Vagina (tissue), 2 donors: ENCODE data around the gene LRSAM1.

ENCODE experiments used
- POLR2AphosphoS5 ChIP-seq, 2 donors: sonication (generic); formaldehyde crosslinking; IDR thresholded peaks; one replicate each; pipeline ENCODE4 v1.9.0; 2017; ENCODE audit warnings: antibody characterized with exemption in 2 of 2, mild to moderate bottlenecking in 2 of 2, low read depth in 1 of 2; ENCODE audit not compliant: insufficient read depth in 1 of 2
- TF ChIP-seq, protein P1 (sequence below), 3 experiments: fragments of 450-650 bp in 2 of 3; fragments of 200-600 bp in 1 of 3; sonication (generic) in 1 of 3; IDR thresholded peaks; one replicate each; pipeline ENCODE4 v1.5.1; 2017 to 2019; ENCODE audit warnings: antibody characterized with exemption in 3 of 3, mild to moderate bottlenecking in 2 of 3, moderate library complexity in 2 of 3

DNA sequence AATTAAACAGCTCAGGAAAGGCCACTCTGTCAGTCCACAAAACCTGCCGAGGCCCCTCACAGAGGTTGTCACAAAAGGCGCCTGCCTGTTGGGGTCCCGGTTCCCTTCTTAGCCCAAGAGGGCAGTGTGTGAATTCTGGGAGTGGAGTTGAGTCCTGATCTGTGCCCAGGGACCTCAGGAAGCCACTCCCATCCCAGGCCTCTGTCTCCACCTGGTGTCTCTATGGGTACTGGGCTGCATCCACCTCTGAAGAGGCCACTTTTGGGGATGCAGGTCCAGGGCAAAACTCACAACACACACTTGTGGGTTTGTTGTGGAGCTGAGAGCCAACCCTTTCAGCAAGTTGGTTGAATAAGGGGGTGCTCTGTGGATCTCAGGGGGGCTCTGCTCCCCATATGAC, 86.5 kb downstream of the LRSAM1 start:
- no peak for TF ChIP-seq POLR2AphosphoS5 (IDR thresholded peaks at IDR 0.05; ENCODE audit: insufficient read depth in 1 of 2, low read depth in 1 of 2)
- TF ChIP-seq, protein P1, sequence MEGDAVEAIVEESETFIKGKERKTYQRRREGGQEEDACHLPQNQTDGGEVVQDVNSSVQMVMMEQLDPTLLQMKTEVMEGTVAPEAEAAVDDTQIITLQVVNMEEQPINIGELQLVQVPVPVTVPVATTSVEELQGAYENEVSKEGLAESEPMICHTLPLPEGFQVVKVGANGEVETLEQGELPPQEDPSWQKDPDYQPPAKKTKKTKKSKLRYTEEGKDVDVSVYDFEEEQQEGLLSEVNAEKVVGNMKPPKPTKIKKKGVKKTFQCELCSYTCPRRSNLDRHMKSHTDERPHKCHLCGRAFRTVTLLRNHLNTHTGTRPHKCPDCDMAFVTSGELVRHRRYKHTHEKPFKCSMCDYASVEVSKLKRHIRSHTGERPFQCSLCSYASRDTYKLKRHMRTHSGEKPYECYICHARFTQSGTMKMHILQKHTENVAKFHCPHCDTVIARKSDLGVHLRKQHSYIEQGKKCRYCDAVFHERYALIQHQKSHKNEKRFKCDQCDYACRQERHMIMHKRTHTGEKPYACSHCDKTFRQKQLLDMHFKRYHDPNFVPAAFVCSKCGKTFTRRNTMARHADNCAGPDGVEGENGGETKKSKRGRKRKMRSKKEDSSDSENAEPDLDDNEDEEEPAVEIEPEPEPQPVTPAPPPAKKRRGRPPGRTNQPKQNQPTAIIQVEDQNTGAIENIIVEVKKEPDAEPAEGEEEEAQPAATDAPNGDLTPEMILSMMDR (IDR thresholded peaks at IDR 0.05), result no peak
